GM12801 (cell line): ENCODE results near the gene LOXL4.

ENCODE experiments used
- TF ChIP-seq, protein P1 (sequence below): IDR thresholded peaks from one replicate; pipeline ENCODE4 v1.5.1; 2011; ENCODE audit warnings: control low read depth; ENCODE audit not compliant: insufficient read length; ENCODE audit errors: extremely low read depth

LOXL4 gene

DNA sequence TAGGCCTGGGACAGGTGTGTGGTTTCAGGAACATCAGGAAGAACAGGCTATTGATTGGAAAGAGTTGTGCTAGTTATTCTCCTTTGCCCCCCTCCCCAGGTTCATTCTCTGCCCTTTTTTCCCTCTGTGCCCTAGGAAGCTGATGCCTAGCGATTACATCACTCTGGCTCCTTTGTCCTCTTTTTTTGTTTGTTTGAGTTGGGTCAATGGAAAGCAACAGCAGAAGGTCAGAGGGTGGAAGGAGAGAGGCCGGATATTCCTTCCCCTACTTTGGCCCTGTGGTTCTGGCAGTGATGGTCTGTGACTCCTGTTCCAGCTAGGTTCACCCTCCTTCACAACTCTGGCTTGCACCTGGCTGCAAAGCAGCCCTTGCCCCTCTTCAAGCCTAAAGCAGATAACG is 18.9 kb downstream of the LOXL4 start:
- TF ChIP-seq, protein P1, sequence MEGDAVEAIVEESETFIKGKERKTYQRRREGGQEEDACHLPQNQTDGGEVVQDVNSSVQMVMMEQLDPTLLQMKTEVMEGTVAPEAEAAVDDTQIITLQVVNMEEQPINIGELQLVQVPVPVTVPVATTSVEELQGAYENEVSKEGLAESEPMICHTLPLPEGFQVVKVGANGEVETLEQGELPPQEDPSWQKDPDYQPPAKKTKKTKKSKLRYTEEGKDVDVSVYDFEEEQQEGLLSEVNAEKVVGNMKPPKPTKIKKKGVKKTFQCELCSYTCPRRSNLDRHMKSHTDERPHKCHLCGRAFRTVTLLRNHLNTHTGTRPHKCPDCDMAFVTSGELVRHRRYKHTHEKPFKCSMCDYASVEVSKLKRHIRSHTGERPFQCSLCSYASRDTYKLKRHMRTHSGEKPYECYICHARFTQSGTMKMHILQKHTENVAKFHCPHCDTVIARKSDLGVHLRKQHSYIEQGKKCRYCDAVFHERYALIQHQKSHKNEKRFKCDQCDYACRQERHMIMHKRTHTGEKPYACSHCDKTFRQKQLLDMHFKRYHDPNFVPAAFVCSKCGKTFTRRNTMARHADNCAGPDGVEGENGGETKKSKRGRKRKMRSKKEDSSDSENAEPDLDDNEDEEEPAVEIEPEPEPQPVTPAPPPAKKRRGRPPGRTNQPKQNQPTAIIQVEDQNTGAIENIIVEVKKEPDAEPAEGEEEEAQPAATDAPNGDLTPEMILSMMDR, result no peak

DNA sequence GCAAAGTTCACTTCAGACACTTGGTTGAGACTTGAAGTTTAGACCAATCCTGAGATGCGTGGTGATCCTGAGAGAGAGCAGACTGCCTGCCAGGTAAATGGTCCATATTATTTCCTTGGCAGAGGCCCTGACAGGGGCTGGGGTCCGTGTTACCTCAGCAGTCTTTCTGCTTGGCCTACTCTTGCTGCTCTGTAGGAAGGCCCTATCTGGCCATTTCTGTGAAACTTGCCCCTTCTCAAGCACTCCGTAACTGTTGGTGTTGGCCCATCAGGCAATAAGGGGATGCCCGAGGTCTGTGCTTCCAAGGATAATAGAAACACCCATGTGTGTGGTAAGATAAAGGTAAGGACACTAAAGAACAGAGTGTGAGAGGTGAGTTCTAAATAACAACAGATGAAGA is 20.0 kb downstream of the LOXL4 start:
- TF ChIP-seq, protein P1, result no peak

DNA sequence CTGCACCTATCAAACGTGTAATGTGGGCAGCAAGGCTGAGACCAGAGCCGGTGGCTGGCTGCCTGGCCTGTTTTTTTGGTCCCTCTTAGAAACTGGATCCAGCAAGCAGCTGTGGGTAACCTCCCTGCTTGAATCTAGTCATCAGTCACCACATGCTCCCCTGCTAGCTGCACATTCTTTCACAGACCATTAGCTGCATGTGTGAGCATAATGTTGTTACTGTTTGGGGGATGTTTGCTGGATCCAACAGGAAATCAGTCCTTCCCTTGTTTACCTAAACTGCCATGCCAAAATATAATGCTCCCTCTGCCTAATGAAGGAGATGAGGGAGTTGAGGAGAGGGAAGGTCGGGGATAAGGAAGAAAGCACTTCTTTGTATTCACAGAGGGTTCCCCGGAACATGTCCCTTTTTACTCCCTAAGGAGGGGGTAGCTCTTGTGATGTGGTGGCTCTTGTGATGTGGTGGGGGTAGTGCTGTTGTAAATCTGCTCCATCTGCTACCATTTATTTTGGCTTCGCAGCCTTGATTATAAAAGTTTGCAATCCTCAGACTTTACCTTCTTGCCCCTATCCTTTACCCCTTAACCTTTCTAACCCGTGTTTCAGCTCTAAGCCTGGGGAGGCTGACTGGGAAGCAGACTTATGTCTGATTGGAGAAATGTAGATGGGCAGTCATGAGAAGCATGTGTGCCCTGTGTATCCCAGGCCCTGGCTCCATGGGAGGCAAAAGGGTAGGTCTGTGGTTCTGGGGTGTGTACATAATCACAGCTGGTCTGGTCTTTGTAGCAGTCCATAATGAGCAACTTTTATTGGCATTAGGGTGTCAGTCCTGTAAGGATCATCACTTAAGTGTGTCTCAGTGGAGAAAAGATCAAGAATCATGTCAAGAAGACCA is 20.8 kb downstream of the LOXL4 start:
- TF ChIP-seq, protein P1, result no peak

DNA sequence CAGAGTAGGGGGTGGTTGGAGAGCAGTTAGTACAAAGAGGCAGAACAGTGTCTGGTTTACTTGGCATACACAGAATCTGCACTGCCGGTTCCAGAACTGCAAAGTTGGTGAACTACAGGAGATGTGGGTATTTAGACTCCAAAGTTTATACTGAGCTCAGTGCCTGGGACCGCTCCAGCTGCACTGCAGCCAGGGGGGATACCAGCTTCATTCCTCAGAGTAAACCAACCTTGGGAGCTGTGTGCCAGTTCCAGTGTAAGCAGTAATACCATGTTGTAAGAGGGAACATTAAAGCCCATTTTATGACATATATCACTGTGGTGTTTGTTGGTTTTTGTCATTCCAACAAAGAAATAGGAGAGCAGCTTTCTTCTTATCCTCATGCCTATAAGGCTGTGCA is 23.4 kb downstream of the LOXL4 start:
- TF ChIP-seq, protein P1, result no peak

DNA sequence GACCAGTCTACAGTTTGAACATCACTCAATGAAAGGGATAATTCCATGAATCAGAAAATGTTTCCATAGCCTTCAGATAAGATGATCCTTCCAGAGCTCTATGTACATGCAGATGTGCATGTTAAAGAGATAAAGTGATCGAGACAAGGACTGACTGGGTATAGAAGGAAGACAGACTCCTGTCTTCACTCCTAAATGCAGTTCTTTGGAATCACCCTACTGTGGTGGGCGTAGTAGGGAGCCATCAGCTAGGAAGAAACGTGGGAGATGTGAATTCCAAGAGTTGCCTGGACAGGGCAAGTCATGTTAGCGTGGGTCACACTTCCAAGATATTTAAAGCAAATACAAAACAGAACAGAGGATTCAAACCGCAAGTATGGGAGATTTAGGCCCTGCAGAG is 23.9 kb downstream of the LOXL4 start:
- TF ChIP-seq, protein P1, result no peak

DNA sequence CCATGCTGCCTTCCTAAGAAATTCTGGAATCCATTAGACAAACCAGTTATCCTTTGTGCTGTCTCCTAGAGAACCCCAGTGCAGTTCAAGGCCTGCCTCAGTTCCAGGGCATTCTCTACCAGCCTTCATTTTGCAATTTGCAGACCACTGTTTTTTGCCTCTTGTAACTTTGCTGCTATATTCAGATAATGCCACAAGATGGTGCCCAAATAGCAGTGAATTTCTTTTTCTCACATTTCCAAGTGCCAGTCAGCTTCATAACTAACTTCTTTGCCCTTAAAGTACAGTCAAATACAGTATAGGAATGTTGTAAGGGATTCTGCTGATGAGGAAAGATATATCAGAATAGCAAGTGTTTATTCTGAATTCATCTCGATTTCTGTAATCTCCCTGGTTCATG is 25.2 kb downstream of the LOXL4 start:
- TF ChIP-seq, protein P1, result no peak

DNA sequence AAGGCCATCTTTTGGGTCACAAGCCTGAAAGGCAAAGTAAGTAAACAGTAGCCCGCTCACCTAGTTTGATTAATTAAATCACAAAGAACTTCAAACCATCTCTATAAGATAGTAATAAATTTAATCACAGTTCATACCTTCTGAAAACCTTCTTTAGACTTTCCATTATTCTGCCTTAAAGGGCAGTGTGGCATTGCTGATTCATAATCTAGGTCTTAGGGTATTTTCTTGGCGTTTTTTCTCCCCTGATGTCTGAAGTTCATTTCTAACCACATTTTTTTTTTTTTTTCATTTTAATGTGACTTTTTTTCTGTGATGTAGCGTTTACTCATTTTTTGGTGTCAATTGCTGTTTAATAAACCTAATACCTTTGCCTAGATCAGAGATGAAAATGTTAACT is 27.5 kb downstream of the LOXL4 start:
- TF ChIP-seq, protein P1, result no peak
